SU-DHL-6 (cell line): Measurements from ENCODE around the gene FLRT2.

Experiments
- H2AFZ ChIP-seq: fragments of 200-600 bp; sonication (generic); 2 replicates; pipeline ENCODE4 v1.6.1; 2014; ENCODE audit warnings: low read depth, mild to moderate bottlenecking, moderate library complexity, mixed read lengths, antibody characterized with exemption, low read length; ENCODE audit not compliant: severe bottlenecking
- H3F3A ChIP-seq: fragments of 200-600 bp; shearing (Covaris generic); 2 replicates; pipeline ENCODE4 v1.6.0; 2016; ENCODE audit warnings: antibody characterized with exemption, mild to moderate bottlenecking; ENCODE audit not compliant: insufficient read depth
- H3K27ac ChIP-seq: fragments of 200-600 bp; sonication (generic); 2 replicates; pipeline ENCODE4 v1.5.1; 2016; ENCODE audit warnings: low read depth, mild to moderate bottlenecking, low read length, moderate library complexity, mixed read lengths
- H3K27me3 ChIP-seq: fragments of 200-600 bp; sonication (generic), shearing (Covaris generic); 2 replicates; pipeline ENCODE4 v1.6.0; 2014; ENCODE audit warnings: mild to moderate bottlenecking, low read length
- H3K36me3 ChIP-seq: fragments of 200-600 bp; sonication (generic); 2 replicates; pipeline ENCODE4 v1.6.1; 2014; ENCODE audit warnings: mild to moderate bottlenecking, low read length, mixed read lengths
- H3K4me2 ChIP-seq: fragments of 300-600, 200-600 bp; shearing (Covaris generic), sonication (generic); 2 replicates; pipeline ENCODE4 v1.6.0; 2014; ENCODE audit warnings: low read length, low read depth, mild to moderate bottlenecking; ENCODE audit not compliant: poor library complexity, severe bottlenecking
- H3K4me3 ChIP-seq: fragments of 200-600 bp; sonication (generic); 2 replicates; pipeline ENCODE4 v1.5.1; 2014; ENCODE audit warnings: antibody characterized with exemption, low read length, mild to moderate bottlenecking, mixed read lengths; ENCODE audit not compliant: insufficient read depth, poor library complexity, severe bottlenecking
- H3K79me2 ChIP-seq: fragments of 200-600 bp; sonication (generic); 2 replicates; pipeline ENCODE4 v1.6.1; 2014; ENCODE audit warnings: mild to moderate bottlenecking, low read length, moderate library complexity; ENCODE audit not compliant: insufficient read depth
- H3K9ac ChIP-seq: fragments of 200-600 bp; sonication (generic); 2 replicates; pipeline ENCODE4 v1.7.0; 2014; ENCODE audit warnings: mild to moderate bottlenecking, low read length
- H3K9me2 ChIP-seq: fragments of 200-600 bp; sonication (generic); replicated peaks from 2 replicates; pipeline ENCODE4 v1.6.1; 2014; ENCODE audit warnings: low read length; ENCODE audit not compliant: insufficient read depth
- H3K9me3 ChIP-seq: fragments of 200-600 bp; sonication (generic); 2 replicates; pipeline ENCODE4 v1.6.1; 2014; ENCODE audit warnings: low read length, mixed read lengths; ENCODE audit not compliant: insufficient read depth
- H4K20me1 ChIP-seq: fragments of 200-600 bp; sonication (generic); 2 replicates; pipeline ENCODE4 v1.6.1; 2014; ENCODE audit warnings: low read depth, mild to moderate bottlenecking, antibody characterized with exemption, low read length, moderate library complexity, mixed read lengths
- CTCF ChIP-seq: fragments of 200-600 bp; sonication (generic); IDR thresholded peaks from one replicate; pipeline ENCODE4 v1.5.1; 2017; ENCODE audit warnings: antibody characterized with exemption, mild to moderate bottlenecking, low read length, moderate library complexity; ENCODE audit not compliant: insufficient read depth, poor library complexity, severe bottlenecking
- EZH2phosphoT487 ChIP-seq: fragments of 200-600 bp; sonication (generic), shearing (Covaris generic); conservative IDR thresholded peaks from 2 replicates; pipeline ENCODE4 v1.6.1; 2018; ENCODE audit warnings: mild to moderate bottlenecking, antibody characterized with exemption, low read length, moderate library complexity, mixed read lengths

FLRT2 gene

DNA sequence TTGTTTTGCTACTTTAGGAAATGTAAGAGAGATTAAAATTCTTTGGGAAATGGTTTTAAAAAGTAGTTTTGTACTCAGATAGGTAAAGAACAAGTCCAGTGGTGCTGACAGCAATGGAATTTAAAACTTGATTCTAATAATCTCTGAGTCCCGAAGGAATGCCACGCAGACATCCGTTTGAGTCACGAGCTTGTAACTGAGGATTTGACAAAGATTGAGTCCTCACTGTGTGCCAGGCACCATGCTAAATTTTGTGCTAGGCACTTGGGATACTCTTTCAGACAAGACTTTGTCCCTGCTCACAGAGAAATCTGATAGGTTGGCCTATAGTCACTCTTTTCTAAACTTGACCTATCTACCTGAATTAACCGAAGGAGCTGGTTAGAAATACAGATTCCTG, 12.7 kb downstream of the FLRT2 start:
- Histone ChIP-seq H3K9me3 (no peaks in the 10 kb centered on the region), H4K20me1 (no peaks in the 10 kb centered on the region), H3K9me2 (no peaks in the 10 kb centered on the region), H2AFZ (no peak overlapping the region), H3F3A (no peaks in the 10 kb centered on the region), H3K36me3 (no peaks in the 10 kb centered on the region), H3K4me3 (no peak overlapping the region), H3K4me2 (no peak overlapping the region), H3K27ac (no peak overlapping the region), H3K27me3 (no peaks in the 10 kb centered on the region), H3K9ac (no peak overlapping the region), H3K79me2 (no peaks in the 10 kb centered on the region)
- no peak for TF ChIP-seq EZH2phosphoT487
- TF ChIP-seq CTCF, result no peak

- Histone ChIP-seq H3K4me2 (no peak overlapping the region), H3K9ac (no peak overlapping the region), H3K9me3 (no peaks in the 10 kb centered on the region), H2AFZ (no peak overlapping the region), H3K27me3 (no peaks in the 10 kb centered on the region), H3K27ac (no peak overlapping the region), H3K9me2 (no peaks in the 10 kb centered on the region), H3F3A (no peaks in the 10 kb centered on the region), H3K4me3 (no peak overlapping the region), H3K79me2 (no peaks in the 10 kb centered on the region), H4K20me1 (no peaks in the 10 kb centered on the region), H3K36me3 (no peaks in the 10 kb centered on the region)
- TF ChIP-seq CTCF, result no peak
- no peak for TF ChIP-seq EZH2phosphoT487
Measured at GRCh38 chr14:85545738-85546137, 15.8 kb downstream of the FLRT2 start.

DNA sequence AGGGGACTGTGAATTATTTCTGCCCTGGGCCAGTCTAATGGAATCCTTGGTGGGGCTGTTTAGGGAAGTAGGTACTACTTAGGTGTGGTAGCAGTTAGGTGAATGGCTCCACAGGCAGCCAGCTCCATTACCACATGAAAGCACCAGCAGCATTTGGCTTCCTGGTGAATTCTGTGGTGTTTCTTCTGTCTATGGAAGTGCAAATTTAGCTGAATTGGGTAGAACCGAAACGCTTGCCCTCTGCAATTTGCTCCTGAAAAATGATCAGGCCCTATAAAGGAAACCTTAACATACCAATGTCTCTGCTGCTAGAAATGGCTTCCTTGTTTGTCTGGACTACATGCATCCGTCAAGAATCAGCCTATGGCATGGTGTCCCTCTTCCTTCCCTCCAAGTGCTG, 16.4 kb downstream of the FLRT2 start:
- no peak overlapping the region for H3K4me3 ChIP-seq
- no peaks in the 10 kb centered on the region for H3K9me3 ChIP-seq
- no peak overlapping the region for H3K9ac ChIP-seq
- no peaks in the 10 kb centered on the region for H3K79me2 ChIP-seq
- TF ChIP-seq CTCF (no peak), EZH2phosphoT487 (no peak)
- H2AFZ ChIP-seq, result no peak overlapping the region
- no peaks in the 10 kb centered on the region for H3K27me3 ChIP-seq
- H3K27ac ChIP-seq, result no peak overlapping the region
- no peaks in the 10 kb centered on the region for H4K20me1 ChIP-seq
- H3K4me2 ChIP-seq, result no peak overlapping the region
- H3F3A ChIP-seq, result no peaks in the 10 kb centered on the region
- no peaks in the 10 kb centered on the region for H3K9me2 ChIP-seq
- H3K36me3 ChIP-seq, result no peaks in the 10 kb centered on the region

DNA sequence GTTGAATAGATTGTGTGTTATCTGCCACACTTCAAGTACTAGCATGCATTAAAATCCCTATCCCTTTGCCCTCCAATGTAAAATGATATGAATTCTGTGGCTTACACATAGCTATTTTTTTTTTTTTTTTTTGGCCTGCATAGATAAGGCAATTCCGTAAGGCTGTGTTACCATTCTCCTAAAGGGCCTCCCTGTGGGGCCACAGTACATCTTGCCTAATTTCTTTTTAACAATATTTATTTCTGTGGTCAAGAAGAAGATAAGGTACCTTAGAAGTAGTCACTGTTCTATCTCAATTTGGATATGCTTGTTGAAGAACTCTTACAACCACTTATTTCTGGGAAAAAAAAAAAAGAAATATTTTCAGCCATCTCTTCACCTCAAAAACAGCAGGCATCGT, 19.8 kb downstream of the FLRT2 start:
- Histone ChIP-seq H2AFZ (no peak overlapping the region), H3F3A (no peaks in the 10 kb centered on the region), H3K79me2 (no peaks in the 10 kb centered on the region), H3K4me3 (no peak overlapping the region), H3K4me2 (no peak overlapping the region), H3K27ac (no peak overlapping the region), H3K36me3 (no peaks in the 10 kb centered on the region), H3K9me2 (no peaks in the 10 kb centered on the region), H3K27me3 (no peaks in the 10 kb centered on the region), H3K9ac (no peak overlapping the region), H4K20me1 (no peaks in the 10 kb centered on the region), H3K9me3 (no peaks in the 10 kb centered on the region)
- TF ChIP-seq EZH2phosphoT487, result no peak
- no peak for TF ChIP-seq CTCF
